OCI-LY7 (cell line): ENCODE measurements around the gene RHOG. TPM values are rescaled to one million over a fixed set of nuclear protein-coding genes. Genes with fewer than 3 reads are reported as not detected.

Experiments
- BruUV-seq: library from RNA; stranded (reverse); fragments of 400-500 nt; replicated peaks from 2 replicates; lab custom pipeline; 2021; lab: Mats Ljungman, UMichigan
- CTCF ChIA-PET: fragments of 300-600 bp; sonication (Branson Sonifier 250); formaldehyde crosslinking; loops from one replicate; lab custom pipeline; 2022; ENCODE audit warnings: antibody characterized with exemption; ENCODE audit not compliant: unreplicated experiment; lab: Charles Lee
- POLR2A ChIA-PET: fragments of 300-600 bp; sonication (Branson Sonifier 250); formaldehyde crosslinking; loops from one replicate; lab custom pipeline; 2022; ENCODE audit warnings: antibody characterized with exemption; lab: Charles Lee
- DNase-seq: peaks from one replicate; pipeline ENCODE4 v3.0.0-alpha.2; 2015; ENCODE audit warnings: low spot score
- H2AFZ ChIP-seq: fragments of 200-600 bp; sonication (generic), shearing (Covaris generic); 2 replicates; pipeline ENCODE4 v1.6.1; 2014; ENCODE audit warnings: mild to moderate bottlenecking, antibody characterized with exemption, low read length, moderate library complexity
- H3K27ac ChIP-seq: fragments of 200-600 bp; sonication (generic); 2 replicates; pipeline ENCODE4 v1.5.1; 2014; ENCODE audit warnings: mixed run types, low read depth, mild to moderate bottlenecking, moderate library complexity, low read length, inconsistent platforms; ENCODE audit not compliant: poor library complexity, severe bottlenecking
- H3K36me3 ChIP-seq: fragments of 200-600 bp; sonication (generic); 2 replicates; pipeline ENCODE4 v1.6.1; 2014; ENCODE audit warnings: mild to moderate bottlenecking, antibody characterized with exemption, low read length, moderate library complexity, mixed read lengths; ENCODE audit not compliant: insufficient read depth
- H3K4me1 ChIP-seq: fragments of 200-600 bp; sonication (generic); 2 replicates; pipeline ENCODE4 v1.5.1; 2014; ENCODE audit warnings: mild to moderate bottlenecking, low read length; ENCODE audit not compliant: insufficient read depth, poor library complexity, severe bottlenecking
- H3K4me2 ChIP-seq: fragments of 200-600 bp; sonication (generic); 2 replicates; pipeline ENCODE4 v1.6.1; 2014; ENCODE audit warnings: mild to moderate bottlenecking, low read length
- H3K4me3 ChIP-seq: fragments of 200-600 bp; sonication (generic); 2 replicates; pipeline ENCODE4 v1.5.1; 2014; ENCODE audit warnings: mild to moderate bottlenecking, low read depth, low read length; ENCODE audit not compliant: poor library complexity, severe bottlenecking
- H3K79me2 ChIP-seq: fragments of 200-600 bp; sonication (generic); 2 replicates; pipeline ENCODE4 v1.6.1; 2016; ENCODE audit warnings: low read depth, mild to moderate bottlenecking, low read length, moderate library complexity, mixed read lengths; ENCODE audit not compliant: insufficient read depth
- H3K9me2 ChIP-seq: fragments of 200-600 bp; sonication (generic); 2 replicates; pipeline ENCODE4 v1.6.1; 2016; ENCODE audit warnings: mild to moderate bottlenecking, low read length, mixed read lengths; ENCODE audit not compliant: insufficient read depth
- H3K9me3 ChIP-seq: fragments of 200-600 bp; sonication (generic); 2 replicates; pipeline ENCODE4 v1.6.1; 2014; ENCODE audit warnings: mild to moderate bottlenecking, mixed run types, low read length, mixed read lengths
- H4K20me1 ChIP-seq: fragments of 200-600 bp; sonication (generic); 2 replicates; pipeline ENCODE4 v1.6.1; 2014; ENCODE audit warnings: mild to moderate bottlenecking, antibody characterized with exemption, low read length, moderate library complexity, mixed read lengths; ENCODE audit not compliant: insufficient read depth
- EZH2phosphoT487 ChIP-seq: fragments of 200-600 bp; sonication (generic); IDR thresholded peaks from 2 replicates; pipeline ENCODE4 v1.6.1; 2018; ENCODE audit warnings: low read depth, borderline replicate concordance, mild to moderate bottlenecking, mixed run types, antibody characterized with exemption, low read length, moderate library complexity, mixed read lengths
- intact Hi-C: fragments of 100-400 bp; cut with micrococcal nuclease; formaldehyde crosslinking; loops from one replicate; pipeline ENCODE4 v1.10.0; 2022; ENCODE audit not compliant: unreplicated experiment
- total RNA-seq, 2 experiments: library from RNA; depleted of rRNA in 1 of 2; stranded (reverse); fragments of >200 nt in 1 of 2; shearing (Covaris generic) in 1 of 2; gene quantifications; 2 replicates each; pipeline ENCODE4 v1.2.3, GENCODE V29; 2014 to 2022
- TF ChIP-seq, protein P1 (sequence below): fragments of 200-600 bp; sonication (generic); conservative IDR thresholded peaks from 2 replicates; pipeline ENCODE4 v1.5.1; 2014; ENCODE audit warnings: mild to moderate bottlenecking, antibody characterized with exemption, low read length, moderate library complexity, mixed read lengths

The RHOG gene
- total RNA-seq, 2 experiments from 2014 or later = 26.2 to 57.8 TPM

DNA sequence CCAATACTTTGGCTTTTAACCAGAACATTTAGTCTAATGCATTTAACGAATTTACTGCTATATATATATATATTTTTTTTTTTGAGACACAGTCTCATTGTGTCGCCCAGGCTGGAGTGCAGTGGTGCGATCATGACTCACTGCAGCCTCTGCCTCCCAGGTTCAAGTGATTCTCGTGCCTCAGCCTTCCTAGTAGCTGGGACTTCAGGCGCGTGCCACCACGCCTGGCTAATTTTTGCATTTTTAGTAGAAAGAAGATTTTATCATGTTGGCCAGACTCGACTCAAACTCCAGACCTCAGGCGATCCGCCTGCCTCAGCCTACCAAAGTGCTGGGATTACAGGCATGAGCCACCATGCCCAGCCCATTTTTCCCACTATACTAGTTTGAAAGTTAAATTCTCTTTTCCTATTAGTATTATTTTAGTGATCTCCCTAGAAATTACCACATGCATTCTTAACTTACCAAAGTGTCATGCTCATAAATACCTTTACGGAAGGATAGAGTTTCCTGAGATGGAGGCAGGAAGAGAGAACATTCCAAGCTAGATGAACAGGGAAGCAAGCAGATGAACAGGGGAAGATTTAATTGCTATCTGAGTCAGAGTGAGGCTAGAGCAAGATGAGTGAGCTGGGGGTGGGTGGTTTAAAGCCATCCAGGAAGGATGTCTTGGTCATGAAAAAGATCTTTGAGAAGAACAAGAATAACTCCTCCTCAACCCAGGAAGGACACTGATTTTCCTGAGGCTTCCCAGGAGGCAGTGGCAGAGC lies 36.8 kb downstream of the RHOG start:
- Histone ChIP-seq H3K4me3 (no peak overlapping the region), H4K20me1 (no peaks in the 10 kb centered on the region), H3K4me2 (no peak overlapping the region), H3K4me1 (peaks cover 12% of the 10 kb centered on the region), H3K27ac (no peak overlapping the region), H3K79me2 (no peaks in the 10 kb centered on the region), H2AFZ (no peak overlapping the region), H3K36me3 (no peaks in the 10 kb centered on the region), H3K9me3 (no peaks in the 10 kb centered on the region), H3K9me2 (no peaks in the 10 kb centered on the region)
- BruUV-seq = no TSS peak
- POLR2A ChIA-PET = no interaction called here
- intact Hi-C loops = no loop called here
- TF ChIP-seq, protein P1, sequence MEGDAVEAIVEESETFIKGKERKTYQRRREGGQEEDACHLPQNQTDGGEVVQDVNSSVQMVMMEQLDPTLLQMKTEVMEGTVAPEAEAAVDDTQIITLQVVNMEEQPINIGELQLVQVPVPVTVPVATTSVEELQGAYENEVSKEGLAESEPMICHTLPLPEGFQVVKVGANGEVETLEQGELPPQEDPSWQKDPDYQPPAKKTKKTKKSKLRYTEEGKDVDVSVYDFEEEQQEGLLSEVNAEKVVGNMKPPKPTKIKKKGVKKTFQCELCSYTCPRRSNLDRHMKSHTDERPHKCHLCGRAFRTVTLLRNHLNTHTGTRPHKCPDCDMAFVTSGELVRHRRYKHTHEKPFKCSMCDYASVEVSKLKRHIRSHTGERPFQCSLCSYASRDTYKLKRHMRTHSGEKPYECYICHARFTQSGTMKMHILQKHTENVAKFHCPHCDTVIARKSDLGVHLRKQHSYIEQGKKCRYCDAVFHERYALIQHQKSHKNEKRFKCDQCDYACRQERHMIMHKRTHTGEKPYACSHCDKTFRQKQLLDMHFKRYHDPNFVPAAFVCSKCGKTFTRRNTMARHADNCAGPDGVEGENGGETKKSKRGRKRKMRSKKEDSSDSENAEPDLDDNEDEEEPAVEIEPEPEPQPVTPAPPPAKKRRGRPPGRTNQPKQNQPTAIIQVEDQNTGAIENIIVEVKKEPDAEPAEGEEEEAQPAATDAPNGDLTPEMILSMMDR = no peak
- no peak for TF ChIP-seq EZH2phosphoT487
- DNase-seq = no peak
- CTCF ChIA-PET = no interaction called here

DNA sequence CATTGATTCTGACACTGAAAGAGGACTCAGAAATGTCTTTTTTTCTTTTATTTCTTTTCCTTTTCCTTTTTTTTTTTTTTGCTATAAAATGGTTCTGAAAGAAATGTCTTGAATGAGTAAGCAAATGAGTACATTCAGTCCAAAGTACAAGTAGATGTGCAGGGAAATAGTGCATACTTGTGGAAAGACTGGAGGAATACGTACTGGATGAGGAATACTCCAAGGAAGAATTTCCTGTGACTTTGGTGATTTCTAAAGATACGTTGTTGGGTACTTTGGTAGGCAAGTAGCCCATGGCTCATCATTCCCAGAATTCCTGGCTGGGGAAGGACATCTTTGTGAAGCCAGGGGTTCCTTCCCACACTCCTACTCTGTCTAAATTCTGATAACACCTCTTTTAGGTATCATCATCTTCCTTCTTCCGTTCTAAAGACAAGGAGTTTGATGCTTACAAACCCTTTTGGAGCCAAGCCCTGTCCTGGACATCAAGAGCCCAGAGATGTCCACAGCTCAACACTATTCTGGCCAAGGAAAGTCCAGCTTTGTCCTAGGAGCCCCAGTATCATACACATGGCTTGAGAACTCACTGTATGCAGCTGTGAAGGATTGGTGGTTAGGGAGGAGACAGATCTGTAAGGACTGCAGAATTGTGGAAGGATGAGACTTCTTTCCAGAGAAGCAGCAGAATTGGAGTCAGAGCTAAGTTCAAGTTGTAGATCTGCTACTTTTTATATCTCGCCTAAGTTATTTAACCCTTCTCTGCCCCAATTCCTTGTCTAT lies 38.6 kb downstream of the RHOG start:
- POLR2A ChIA-PET = interaction anchor here (0.5 to 0.7 kb wide), 4 partner anchors 9 to 195 kb away, joined by 3 to 6 read pairs (median 3); no protein-coding TSS in a partner anchor
- CTCF ChIA-PET = interaction anchor here (0.5 kb wide), 1 partner anchor 30 kb away, joined by 3 read pairs; no protein-coding TSS in a partner anchor
- intact Hi-C loops = no loop called here

More for the DNA sequence above, 38.6 kb downstream of the RHOG start:
- Histone ChIP-seq H3K79me2 (peaks cover 1% of the 10 kb centered on the region), H3K9me3 (no peaks in the 10 kb centered on the region), H3K36me3 (no peaks in the 10 kb centered on the region), H3K4me2 (no peak overlapping the region), H3K9me2 (no peaks in the 10 kb centered on the region), H3K4me3 (no peak overlapping the region), H2AFZ (no peak overlapping the region), H4K20me1 (no peaks in the 10 kb centered on the region), H3K4me1 (peaks cover 14% of the 10 kb centered on the region), H3K27ac (no peak overlapping the region)
- no peak for TF ChIP-seq EZH2phosphoT487
- TF ChIP-seq, protein P1 = no peak
- DNase-seq = no peak
- no TSS peak for BruUV-seq
